NB4 (cell line): ENCODE measurements around the gene CCL11.

Experiments
- DNase-seq: peaks from one replicate; pipeline ENCODE4 v3.0.0; 2010; ENCODE audit warnings: low read depth
- H3K4me3 ChIP-seq: one replicate; pipeline ENCODE4 v1.5.1; 2011; ENCODE audit warnings: mild to moderate bottlenecking, low read depth, low read length, moderate library complexity
- MAX ChIP-seq: IDR thresholded peaks from 2 replicates; pipeline ENCODE4 v1.6.1; 2011; ENCODE audit warnings: low read depth, low read length
- MYC ChIP-seq: IDR thresholded peaks from 2 replicates; pipeline ENCODE4 v1.6.1; 2011; ENCODE audit warnings: low read depth, low read length
- POLR2A ChIP-seq: IDR thresholded peaks from 2 replicates; pipeline ENCODE4 v1.6.1; 2011; ENCODE audit warnings: mild to moderate bottlenecking; ENCODE audit not compliant: insufficient read length; ENCODE audit errors: extremely low read depth
- TF ChIP-seq, protein P1 (sequence below): IDR thresholded peaks from one replicate; pipeline ENCODE4 v1.5.1; 2012; ENCODE audit warnings: low read depth, low read length

Gene CCL11

DNA sequence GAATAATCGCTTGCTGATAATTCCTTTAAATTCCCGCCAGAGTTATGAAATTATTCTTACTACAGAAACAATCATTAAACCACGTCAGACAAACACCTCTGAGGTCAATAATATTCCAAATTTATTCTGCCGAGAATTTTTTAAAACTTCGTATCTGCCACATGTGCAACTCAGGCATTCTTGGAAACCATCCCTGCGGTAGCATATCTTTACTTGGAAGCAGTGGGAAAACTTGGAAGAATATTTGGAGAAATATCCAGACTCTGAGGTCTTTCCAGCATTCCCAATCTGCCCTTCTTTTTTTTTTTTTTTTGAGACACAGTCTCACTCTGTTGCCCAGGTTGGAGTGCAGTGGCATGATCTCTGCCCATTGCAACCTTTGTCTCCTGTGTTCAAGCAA lies 2.0 kb upstream of the CCL11 start:
- no peak overlapping the region for H3K4me3 ChIP-seq
- no peak for TF ChIP-seq POLR2A
- TF ChIP-seq MAX: no peak
- no peak for TF ChIP-seq MYC
- TF ChIP-seq, protein P1, sequence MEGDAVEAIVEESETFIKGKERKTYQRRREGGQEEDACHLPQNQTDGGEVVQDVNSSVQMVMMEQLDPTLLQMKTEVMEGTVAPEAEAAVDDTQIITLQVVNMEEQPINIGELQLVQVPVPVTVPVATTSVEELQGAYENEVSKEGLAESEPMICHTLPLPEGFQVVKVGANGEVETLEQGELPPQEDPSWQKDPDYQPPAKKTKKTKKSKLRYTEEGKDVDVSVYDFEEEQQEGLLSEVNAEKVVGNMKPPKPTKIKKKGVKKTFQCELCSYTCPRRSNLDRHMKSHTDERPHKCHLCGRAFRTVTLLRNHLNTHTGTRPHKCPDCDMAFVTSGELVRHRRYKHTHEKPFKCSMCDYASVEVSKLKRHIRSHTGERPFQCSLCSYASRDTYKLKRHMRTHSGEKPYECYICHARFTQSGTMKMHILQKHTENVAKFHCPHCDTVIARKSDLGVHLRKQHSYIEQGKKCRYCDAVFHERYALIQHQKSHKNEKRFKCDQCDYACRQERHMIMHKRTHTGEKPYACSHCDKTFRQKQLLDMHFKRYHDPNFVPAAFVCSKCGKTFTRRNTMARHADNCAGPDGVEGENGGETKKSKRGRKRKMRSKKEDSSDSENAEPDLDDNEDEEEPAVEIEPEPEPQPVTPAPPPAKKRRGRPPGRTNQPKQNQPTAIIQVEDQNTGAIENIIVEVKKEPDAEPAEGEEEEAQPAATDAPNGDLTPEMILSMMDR: no peak
- DNase-seq: no peak

GRCh38 chr17:34287875-34288274 lies 2.3 kb downstream of the CCL11 start:
- DNase-seq: no peak
- TF ChIP-seq MYC: no peak
- TF ChIP-seq, protein P1: no peak
- no peak for TF ChIP-seq MAX
- TF ChIP-seq POLR2A: no peak
- no peak overlapping the region for H3K4me3 ChIP-seq

DNA sequence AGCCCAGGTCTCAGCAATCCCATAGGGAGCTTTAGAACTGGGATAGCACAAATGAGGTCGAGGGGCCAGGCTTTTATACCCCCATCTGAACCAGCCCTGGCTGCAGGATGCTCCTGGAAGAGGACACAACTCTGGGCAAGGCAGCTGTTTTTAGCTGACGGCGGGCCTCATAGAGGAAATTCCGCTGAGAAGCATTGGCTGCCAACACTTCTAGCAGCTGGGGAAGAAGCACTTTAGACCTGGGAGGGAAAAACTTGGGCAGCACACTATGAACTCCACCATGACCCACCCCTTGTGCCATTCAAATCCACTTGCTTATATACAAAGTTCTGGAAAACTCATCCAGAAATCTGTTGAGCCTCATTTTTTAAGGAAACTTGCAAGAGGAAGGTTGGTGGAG lies 5.0 kb downstream of the CCL11 start:
- TF ChIP-seq POLR2A (no peak), MYC (no peak), MAX (no peak)
- TF ChIP-seq, protein P1: no peak
- DNase-seq: no peak
- no peak overlapping the region for H3K4me3 ChIP-seq

DNA sequence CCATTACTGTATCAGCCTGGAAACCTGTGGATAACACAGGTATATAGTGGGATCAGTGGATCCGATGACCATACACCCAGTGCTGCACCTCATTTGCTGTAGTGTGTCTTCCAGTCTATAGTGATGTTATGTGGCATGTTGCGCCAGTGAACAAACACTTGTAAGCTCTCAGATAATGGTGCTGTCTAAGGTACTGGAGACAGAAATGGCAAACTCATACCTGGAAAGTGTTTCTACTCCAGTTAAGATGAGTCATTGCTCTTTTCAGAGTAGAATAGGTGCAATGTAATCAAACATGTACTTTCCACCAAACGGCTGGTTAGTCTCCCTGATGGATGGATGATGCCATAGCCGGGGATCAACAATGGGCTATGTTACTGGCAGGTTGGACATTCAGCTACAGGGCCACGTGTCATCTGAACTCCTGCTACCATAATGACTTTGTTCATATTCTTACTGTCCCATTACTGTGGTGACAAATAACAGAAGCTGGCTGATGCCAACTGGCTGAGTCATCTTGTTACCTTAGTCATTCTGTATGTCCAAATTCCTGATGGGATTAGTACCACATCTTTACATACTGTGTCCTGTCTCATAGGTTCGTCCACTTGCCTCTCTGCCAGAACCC lies 6.3 kb downstream of the CCL11 start:
- no peak overlapping the region for H3K4me3 ChIP-seq
- no peak for DNase-seq
- no peak for TF ChIP-seq POLR2A
- TF ChIP-seq MAX: no peak
- TF ChIP-seq MYC: no peak

DNA sequence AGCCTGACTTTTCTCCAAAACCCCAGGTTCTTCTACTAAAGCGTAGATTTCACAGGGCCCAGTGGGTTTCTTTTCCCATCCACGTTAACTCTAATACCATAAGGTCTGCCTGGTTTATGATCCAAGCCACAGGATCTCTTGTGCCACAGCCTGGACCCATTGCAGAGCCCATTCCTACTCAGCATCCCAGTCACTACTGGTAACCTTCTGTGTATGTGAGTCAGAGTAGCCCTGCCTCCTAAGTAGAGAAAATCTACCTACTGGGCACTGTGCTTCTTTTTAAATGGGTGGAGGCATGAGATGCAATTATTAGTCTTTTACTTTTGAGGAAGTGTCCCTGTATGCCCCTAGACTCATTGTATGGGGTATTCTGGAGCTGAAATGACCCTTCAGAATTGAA lies 13.5 kb downstream of the CCL11 start:
- DNase-seq: no peak
- TF ChIP-seq POLR2A (no peak), MYC (no peak), MAX (no peak)
- TF ChIP-seq, protein P1: no peak
- no peak overlapping the region for H3K4me3 ChIP-seq

GRCh38 chr17:34299956-34300577 lies 14.5 kb downstream of the CCL11 start:
- no peak for DNase-seq
- TF ChIP-seq MYC (no peak), MAX (no peak), POLR2A (no peak)
- TF ChIP-seq, protein P1: no peak
- H3K4me3 ChIP-seq: no peak overlapping the region
